Measurements from ENCODE around the gene ZNF214. TPM values are rescaled to one million over a fixed set of nuclear protein-coding genes. Genes with fewer than 3 reads are reported as not detected.

ZNF214 gene
- 0.03 TPM in 1 of 2 replicates, not detected in the other for total RNA-seq (2014; rRNA removed; shearing (Covaris generic))
- polyA plus RNA-seq (2015; cell fraction: cytosol; rRNA removed), result 1.4 and 2.6 TPM in 2 replicates
- polyA plus RNA-seq (2015; cell fraction: nucleus; rRNA removed), result 1.2 and 1.7 TPM in 2 replicates

GRCh38 chr11:7020183-7020917 is at the start of gene ZNF214, which contains the start of gene NLRP14:
Gene ZNF214, minus strand, starts transcription at chr11:7020346. Its CDS starts 17,511 bp downstream, at chr11:7002835.
Gene NLRP14, plus strand, starts transcription at chr11:7020479. Its CDS starts 18,108 bp downstream, at chr11:7038587.
- DNase-seq (ENCODE audit: low read depth), result peak; percentile 80

GRCh38 chr11:7062534-7062933 is 42.4 kb upstream of the ZNF214 start:
- DNase-seq (ENCODE audit: low read depth), result no peak

GRCh38 chr11:7060868-7061267 is 40.7 kb upstream of the ZNF214 start:
- DNase-seq (ENCODE audit: low read depth), result no peak

- no peak for DNase-seq (ENCODE audit: low read depth)
Measured at GRCh38 chr11:7057641-7058040, 37.5 kb upstream of the ZNF214 start.

- DNase-seq (ENCODE audit: low read depth), result no peak
Measured at GRCh38 chr11:7056828-7057513, 36.8 kb upstream of the ZNF214 start.

GRCh38 chr11:7050191-7050590 is 30.0 kb upstream of the ZNF214 start:
- DNase-seq (ENCODE audit: low read depth), result no peak

GRCh38 chr11:7046474-7047175 is 26.5 kb upstream of the ZNF214 start:
- no peak for DNase-seq (ENCODE audit: low read depth)

- no peak for DNase-seq (ENCODE audit: low read depth)
Measured at GRCh38 chr11:7034019-7034418, 13.9 kb upstream of the ZNF214 start.

GRCh38 chr11:7032692-7033091 is 12.5 kb upstream of the ZNF214 start:
- DNase-seq (ENCODE audit: low read depth), result no peak

GRCh38 chr11:7031471-7031871 is 11.3 kb upstream of the ZNF214 start:
- no peak for DNase-seq (ENCODE audit: low read depth)

- DNase-seq (ENCODE audit: low read depth), result no peak
Measured at GRCh38 chr11:7030836-7031235, 10.7 kb upstream of the ZNF214 start.

GRCh38 chr11:7028141-7028540 is 8.0 kb upstream of the ZNF214 start:
- no peak for DNase-seq (ENCODE audit: low read depth)

GRCh38 chr11:7021318-7021717 is 1.2 kb upstream of the ZNF214 start:
- no peak for DNase-seq (ENCODE audit: low read depth)

GRCh38 chr11:7019500-7020182 is 505 bp downstream of the ZNF214 start:
- no peak for DNase-seq (ENCODE audit: low read depth)

- no peak for DNase-seq (ENCODE audit: low read depth)
Measured at GRCh38 chr11:7016011-7016410, 4.1 kb downstream of the ZNF214 start.

- DNase-seq (ENCODE audit: low read depth), result no peak
Measured at GRCh38 chr11:7014118-7014517, 6.0 kb downstream of the ZNF214 start.

- DNase-seq (ENCODE audit: low read depth), result peak; percentile 32
Measured at GRCh38 chr11:7004482-7004881, 15.7 kb downstream of the ZNF214 start.

GRCh38 chr11:6995703-6996102 is 24.4 kb downstream of the ZNF214 start:
- DNase-seq (ENCODE audit: low read depth), result no peak

- peak; percentile 14 for DNase-seq (ENCODE audit: low read depth)
Measured at GRCh38 chr11:6992457-6993417, 27.4 kb downstream of the ZNF214 start.

- DNase-seq (ENCODE audit: low read depth), result no peak
Measured at GRCh38 chr11:6992026-6992425, 28.1 kb downstream of the ZNF214 start.

Measured in HT1080 (cell line).